ENCODE results near the gene DLX1. TPM values are rescaled to one million over a fixed set of nuclear protein-coding genes. Genes with fewer than 3 reads are reported as not detected.
"Not testable (repeated sequence)": the region's sequence is repeated elsewhere in the genome, so short reads cannot be mapped to it uniquely, and the experiment has no call there.

Gene DLX1
- total RNA-seq, 2 experiments from 2014 or later, result not detected

DNA sequence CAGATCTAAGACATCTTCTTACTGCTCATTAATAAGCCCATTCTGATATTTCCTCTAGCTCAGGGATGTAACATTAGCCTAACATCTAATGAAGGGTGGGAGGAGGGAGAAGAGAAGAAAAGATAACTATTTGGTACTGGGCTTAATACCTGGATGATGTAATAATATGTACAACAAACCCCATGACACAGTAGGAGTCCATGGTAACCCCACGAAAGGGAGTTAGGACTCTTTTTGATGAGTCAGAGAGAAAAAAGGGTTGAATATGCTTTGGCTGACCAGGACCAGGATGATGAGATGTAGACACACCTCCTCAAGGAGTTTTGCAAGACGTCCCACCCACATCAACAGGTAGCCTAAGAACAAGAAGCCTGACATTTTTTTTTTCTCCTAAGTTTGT, 51.8 kb downstream of the DLX1 start:
- ChIA-PET POLR2A (interaction anchor here (0.7 kb wide), 1 partner anchor 9 kb away, joined by 3 read pairs; no protein-coding TSS in a partner anchor), CTCF (no interaction called here)

DNA sequence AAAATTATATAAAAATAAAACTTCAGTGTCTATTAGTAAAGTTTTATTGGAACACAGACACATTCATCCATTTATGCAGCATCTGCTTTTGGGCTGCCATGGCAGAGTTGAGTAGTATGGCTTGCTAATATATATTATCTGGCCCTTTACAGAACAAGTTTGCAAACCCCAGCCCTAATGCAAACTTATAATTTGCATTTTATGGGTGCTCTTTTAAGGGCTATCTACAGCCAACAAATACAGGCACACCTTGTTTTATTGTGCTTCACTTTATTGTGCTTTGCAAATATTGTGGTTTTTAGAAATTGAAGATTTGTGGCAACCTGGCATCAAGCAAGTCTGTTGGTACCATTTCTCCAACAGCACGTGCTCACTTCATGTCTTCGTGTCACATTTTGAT, 52.6 kb downstream of the DLX1 start:
- CTCF ChIA-PET, result no interaction called here
- POLR2A ChIA-PET, result interaction anchor here (0.7 kb wide), 1 partner anchor 8 kb away, joined by 3 read pairs; no protein-coding TSS in a partner anchor

DNA sequence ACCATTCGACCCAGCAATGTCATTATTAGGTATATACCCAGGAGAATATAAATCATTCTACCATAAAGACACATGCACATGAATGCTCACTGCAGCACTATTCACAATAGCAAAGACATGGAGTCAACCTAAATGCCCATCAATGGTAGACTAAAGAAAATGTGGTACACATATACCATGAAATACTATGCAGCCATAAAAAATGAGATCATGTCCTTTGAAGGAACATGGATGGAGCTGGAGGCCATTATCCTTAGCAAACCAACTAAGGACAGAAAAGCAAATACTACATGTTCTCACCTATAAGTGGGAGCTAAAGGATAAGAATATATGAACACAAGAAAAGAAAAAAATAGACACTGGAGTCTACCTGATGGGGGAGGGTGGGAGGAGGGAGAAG, 53.4 kb downstream of the DLX1 start:
- POLR2A ChIA-PET, CTCF ChIA-PET: not testable (repeated sequence)

Other genes with a start within 250 kb of the DLX1 start
- gene SLC25A12, start 191.3 kb upstream of the DLX1 start, total RNA-seq, result 10 to 100 TPM; 23.8 to 27.3 TPM
- 10 to 100 TPM; 84.4 to 88.7 TPM for gene HAT1, start 163.0 kb upstream of the DLX1 start, total RNA-seq
- 1 to 10 TPM; 8.2 to 8.4 TPM for gene METAP1D, start 85.6 kb upstream of the DLX1 start, total RNA-seq
- gene DLX2, start 17.4 kb downstream of the DLX1 start, total RNA-seq, result not detected